Fibroblast of mammary gland (primary cell): ENCODE data around the gene LAMC3.

Source experiments
- DNase-seq: peaks from one replicate; pipeline ENCODE4 v3.0.0-alpha.2; 2010; ENCODE audit warnings: low read depth
- H3K4me3 ChIP-seq: 2 replicates; pipeline ENCODE4 v1.5.1; 2011; ENCODE audit warnings: low read depth, mild to moderate bottlenecking, low read length, moderate library complexity; ENCODE audit not compliant: control insufficient read depth
- TF ChIP-seq, protein P1 (sequence below): conservative IDR thresholded peaks from 2 replicates; pipeline ENCODE4 v1.5.1; 2011; ENCODE audit warnings: low read depth, low read length, inconsistent platforms; ENCODE audit not compliant: control insufficient read depth, insufficient read depth

Gene LAMC3

GRCh38 chr9:130987738-130988399 lies 21.1 kb upstream of the LAMC3 start:
- DNase-seq, result no peak
- TF ChIP-seq, protein P1, sequence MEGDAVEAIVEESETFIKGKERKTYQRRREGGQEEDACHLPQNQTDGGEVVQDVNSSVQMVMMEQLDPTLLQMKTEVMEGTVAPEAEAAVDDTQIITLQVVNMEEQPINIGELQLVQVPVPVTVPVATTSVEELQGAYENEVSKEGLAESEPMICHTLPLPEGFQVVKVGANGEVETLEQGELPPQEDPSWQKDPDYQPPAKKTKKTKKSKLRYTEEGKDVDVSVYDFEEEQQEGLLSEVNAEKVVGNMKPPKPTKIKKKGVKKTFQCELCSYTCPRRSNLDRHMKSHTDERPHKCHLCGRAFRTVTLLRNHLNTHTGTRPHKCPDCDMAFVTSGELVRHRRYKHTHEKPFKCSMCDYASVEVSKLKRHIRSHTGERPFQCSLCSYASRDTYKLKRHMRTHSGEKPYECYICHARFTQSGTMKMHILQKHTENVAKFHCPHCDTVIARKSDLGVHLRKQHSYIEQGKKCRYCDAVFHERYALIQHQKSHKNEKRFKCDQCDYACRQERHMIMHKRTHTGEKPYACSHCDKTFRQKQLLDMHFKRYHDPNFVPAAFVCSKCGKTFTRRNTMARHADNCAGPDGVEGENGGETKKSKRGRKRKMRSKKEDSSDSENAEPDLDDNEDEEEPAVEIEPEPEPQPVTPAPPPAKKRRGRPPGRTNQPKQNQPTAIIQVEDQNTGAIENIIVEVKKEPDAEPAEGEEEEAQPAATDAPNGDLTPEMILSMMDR, result no peak
- H3K4me3 ChIP-seq, result no peak overlapping the region

- TF ChIP-seq, protein P1, result no peak
- no peak for DNase-seq
- H3K4me3 ChIP-seq, result no peak overlapping the region
These were observed 20.6 kb upstream of the LAMC3 start for GRCh38 chr9:130988400-130988747.

- DNase-seq, result no peak
- H3K4me3 ChIP-seq, result no peak overlapping the region
- TF ChIP-seq, protein P1, result no peak
These were observed 20.1 kb upstream of the LAMC3 start for GRCh38 chr9:130988905-130989304.

GRCh38 chr9:130989391-130989790 lies 19.6 kb upstream of the LAMC3 start:
- no peak overlapping the region for H3K4me3 ChIP-seq
- TF ChIP-seq, protein P1, result no peak
- no peak for DNase-seq

- H3K4me3 ChIP-seq, result no peak overlapping the region
- TF ChIP-seq, protein P1, result no peak
- DNase-seq, result no peak
These were observed 19.1 kb upstream of the LAMC3 start for GRCh38 chr9:130989891-130990290.

DNA sequence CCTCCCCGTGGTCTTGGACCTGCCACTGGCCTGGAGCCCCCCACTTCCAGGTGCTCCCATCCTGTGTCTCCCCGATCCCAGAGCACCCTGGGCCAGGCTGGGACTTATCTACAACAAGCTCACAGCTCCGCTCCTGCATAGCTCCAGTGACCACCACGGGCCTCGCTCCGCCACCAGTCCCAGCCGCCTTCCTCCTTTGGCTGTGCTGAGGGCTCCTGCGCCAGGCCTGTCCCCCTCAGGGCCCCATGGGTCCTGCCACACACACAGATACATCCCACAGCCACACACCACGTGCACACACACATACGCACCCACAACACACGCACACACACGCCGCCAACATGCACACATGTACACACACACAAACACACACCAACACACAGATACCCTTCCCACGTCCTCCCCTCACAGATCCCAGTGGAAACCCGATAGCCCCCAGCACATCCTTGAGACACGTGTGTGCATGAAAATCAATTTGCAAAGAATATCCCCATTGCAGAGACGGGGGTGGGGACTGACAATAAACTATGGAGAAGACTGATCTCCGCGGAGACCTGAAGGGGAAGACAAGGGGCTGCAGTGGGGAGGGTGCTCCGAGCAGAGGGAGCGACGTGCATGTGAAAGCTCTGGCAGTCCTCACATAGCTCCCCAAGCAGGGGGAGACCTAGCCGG lies 18.5 kb upstream of the LAMC3 start:
- no peak for DNase-seq
- TF ChIP-seq, protein P1, result no peak
- H3K4me3 ChIP-seq, result no peak overlapping the region
